Naive B cell (primary cell): ENCODE measurements around the gene CHST11. TPM values are rescaled to one million over a fixed set of nuclear protein-coding genes. Genes with fewer than 3 reads are reported as not detected.
A peak's percentile ranks its signal among the peaks of the same experiment; 100 is the strongest.

Experiments used
- ATAC-seq, 2 donors: fragments of 150-1000 bp; cut with Tn5 transposase; 2 replicates each; pipeline ENCODE4 v1.10.0; 2021; ENCODE audit warnings: low read depth in 2 of 2, mild to moderate bottlenecking in 2 of 2, moderate library complexity in 2 of 2
- DNase-seq: peaks from one replicate; pipeline ENCODE4 v3.0.0; 2022
- H3K27ac Mint-ChIP-seq, 6 donors: one replicate each; pipeline ENCODE4 v1.8.0; 2020 to 2022; ENCODE audit warnings: mild to moderate bottlenecking in 6 of 6, mixed read lengths in 6 of 6, moderate library complexity in 5 of 6, inconsistent platforms in 2 of 6
- H3K27me3 Mint-ChIP-seq, 3 donors: one replicate each; pipeline ENCODE4 v1.8.0; 2021 to 2022; ENCODE audit warnings: mixed read lengths in 3 of 3, mild to moderate bottlenecking in 1 of 3
- H3K36me3 Mint-ChIP-seq, 2 donors: one replicate each; pipeline ENCODE4 v1.8.0; 2020 to 2022; ENCODE audit warnings: mixed read lengths in 2 of 2, inconsistent platforms in 1 of 2, mild to moderate bottlenecking in 1 of 2
- H3K4me1 Mint-ChIP-seq, 3 donors: one replicate each; pipeline ENCODE4 v1.8.0; 2020 to 2022; ENCODE audit warnings: mixed read lengths in 3 of 3, inconsistent platforms in 1 of 3, mild to moderate bottlenecking in 1 of 3, moderate library complexity in 1 of 3
- H3K4me3 Mint-ChIP-seq, 8 donors: one replicate each; pipeline ENCODE4 v1.8.0; 2020 to 2022; ENCODE audit warnings: mild to moderate bottlenecking in 8 of 8, mixed read lengths in 8 of 8, moderate library complexity in 8 of 8, inconsistent platforms in 2 of 8
- H3K9me3 Mint-ChIP-seq, 7 donors: one replicate each; pipeline ENCODE4 v1.8.0; 2020 to 2022; ENCODE audit warnings: mixed read lengths in 7 of 7, mild to moderate bottlenecking in 5 of 7, inconsistent platforms in 2 of 7, moderate library complexity in 1 of 7
- polyA plus RNA-seq, 6 donors: library from polyadenylated mRNA; unstranded; fragments of 300-500 nt; fragmentation: Illumina TruSeq; gene quantifications; one replicate each; pipeline ENCODE4 v1.2.3, GENCODE V29; 2021; ENCODE audit warnings: low read depth in 6 of 6

The CHST11 gene
- polyA plus RNA-seq, 6 donors from 2014 or later, result 39.8 to 63.6 (median 58.6) TPM

- no peak overlapping the region for H3K4me3 Mint-ChIP-seq
- H3K27ac Mint-ChIP-seq, result peak overlapping the region in 1 of 6 donors; percentile 24
- peaks cover 13 to 19% of the 10 kb centered on the region in 2 donors for H3K36me3 Mint-ChIP-seq
- DNase-seq, result no peak
- peaks cover 8 to 18% (median 17%) of the 10 kb centered on the region in 3 donors for H3K4me1 Mint-ChIP-seq
- no peaks in the 10 kb centered on the region for H3K27me3 Mint-ChIP-seq
- H3K9me3 Mint-ChIP-seq, result peaks cover 0 to 2% (median 0%) of the 10 kb centered on the region in 7 donors
- no peak for ATAC-seq
Measured at GRCh38 chr12:104758771-104759170, 302.0 kb downstream of the CHST11 start.

GRCh38 chr12:104761091-104761490 lies 304.3 kb downstream of the CHST11 start:
- H3K4me3 Mint-ChIP-seq, result no peak overlapping the region
- peak overlapping the region in 1 of 6 donors; percentile 76 for H3K27ac Mint-ChIP-seq

GRCh38 chr12:104761611-104762010 lies 304.9 kb downstream of the CHST11 start:
- Mint-ChIP-seq H3K27me3 (peaks cover 0 to 3% (median 0%) of the 10 kb centered on the region in 3 donors), H3K4me3 (no peak overlapping the region), H3K4me1 (peaks cover 25% of the 10 kb centered on the region in 3 donors), H3K36me3 (peaks cover 13 to 19% of the 10 kb centered on the region in 2 donors), H3K9me3 (peaks cover 0 to 1% (median 0%) of the 10 kb centered on the region in 7 donors), H3K27ac (no peak overlapping the region)
- no peak for DNase-seq
- ATAC-seq, result no peak

More at GRCh38 chr12:104761091-104761490, 304.3 kb downstream of the CHST11 start:
- ATAC-seq (no peak), DNase-seq (no peak)
- peaks cover 13 to 19% of the 10 kb centered on the region in 2 donors for H3K36me3 Mint-ChIP-seq
- peaks cover 21 to 26% (median 25%) of the 10 kb centered on the region in 3 donors for H3K4me1 Mint-ChIP-seq
- peaks cover 0 to 2% (median 0%) of the 10 kb centered on the region in 7 donors for H3K9me3 Mint-ChIP-seq
- no peaks in the 10 kb centered on the region for H3K27me3 Mint-ChIP-seq

- Mint-ChIP-seq H3K27ac (peak overlapping the region in 2 of 6 donors; percentile 0 to 57), H3K4me3 (no peak overlapping the region), H3K36me3 (peaks cover 0 to 4% of the 10 kb centered on the region in 2 donors), H3K4me1 (peaks cover 25 to 28% (median 25%) of the 10 kb centered on the region in 3 donors), H3K9me3 (peaks cover 0 to 1% (median 0%) of the 10 kb centered on the region in 7 donors), H3K27me3 (peaks cover 12 to 17% (median 15%) of the 10 kb centered on the region in 3 donors)
- no peak for DNase-seq
- no peak for ATAC-seq
Measured at GRCh38 chr12:104763168-104763805, 306.5 kb downstream of the CHST11 start.

- Mint-ChIP-seq H3K4me3 (peak overlapping the region in 1 of 8 donors; percentile 20), H3K27me3 (peaks cover 12 to 17% (median 15%) of the 10 kb centered on the region in 3 donors), H3K4me1 (peaks cover 25 to 28% (median 25%) of the 10 kb centered on the region in 3 donors), H3K9me3 (peaks cover 0 to 1% (median 0%) of the 10 kb centered on the region in 7 donors), H3K27ac (no peak overlapping the region), H3K36me3 (no peaks in the 10 kb centered on the region)
- peak; percentile 33 for DNase-seq
- ATAC-seq, result peak; percentile 76 to 80
Measured at GRCh38 chr12:104764225-104765091, 307.7 kb downstream of the CHST11 start.

- Mint-ChIP-seq H3K36me3 (peaks cover 0 to 2% of the 10 kb centered on the region in 2 donors), H3K4me3 (no peak overlapping the region), H3K4me1 (peaks cover 15 to 25% (median 24%) of the 10 kb centered on the region in 3 donors), H3K27ac (no peak overlapping the region), H3K9me3 (peaks cover 0 to 8% (median 0%) of the 10 kb centered on the region in 7 donors), H3K27me3 (peaks cover 12 to 27% (median 19%) of the 10 kb centered on the region in 3 donors)
- DNase-seq (no peak), ATAC-seq (no peak)
Measured at GRCh38 chr12:104767261-104767660, 310.5 kb downstream of the CHST11 start.

- no peak for DNase-seq
- no peak for ATAC-seq
- Mint-ChIP-seq H3K27me3 (peaks cover 19 to 31% (median 25%) of the 10 kb centered on the region in 3 donors), H3K27ac (no peak overlapping the region), H3K9me3 (peaks cover 2 to 15% (median 7%) of the 10 kb centered on the region in 7 donors), H3K4me1 (peaks cover 15 to 24% (median 23%) of the 10 kb centered on the region in 3 donors), H3K4me3 (no peak overlapping the region), H3K36me3 (peaks cover 5 to 10% of the 10 kb centered on the region in 2 donors)
Measured at GRCh38 chr12:104768033-104768432, 311.3 kb downstream of the CHST11 start.

GRCh38 chr12:104769144-104769561 lies 312.4 kb downstream of the CHST11 start:
- peaks cover 14 to 19% (median 15%) of the 10 kb centered on the region in 3 donors for H3K4me1 Mint-ChIP-seq
- no peak for DNase-seq
- H3K27ac Mint-ChIP-seq, result no peak overlapping the region
- ATAC-seq, result no peak
- H3K36me3 Mint-ChIP-seq, result peaks cover 15 to 21% of the 10 kb centered on the region in 2 donors
- H3K4me3 Mint-ChIP-seq, result no peak overlapping the region
- H3K9me3 Mint-ChIP-seq, result peaks cover 4 to 25% (median 18%) of the 10 kb centered on the region in 7 donors
- peaks cover 30 to 42% (median 36%) of the 10 kb centered on the region in 3 donors for H3K27me3 Mint-ChIP-seq

GRCh38 chr12:104772336-104772735 lies 315.6 kb downstream of the CHST11 start:
- Mint-ChIP-seq H3K27ac (no peak overlapping the region), H3K27me3 (peaks cover 33 to 38% (median 37%) of the 10 kb centered on the region in 3 donors), H3K36me3 (peaks cover 20 to 23% of the 10 kb centered on the region in 2 donors), H3K9me3 (peaks cover 5 to 33% (median 19%) of the 10 kb centered on the region in 7 donors), H3K4me1 (peaks cover 0 to 2% (median 0%) of the 10 kb centered on the region in 3 donors), H3K4me3 (no peak overlapping the region)
- ATAC-seq, result no peak
- DNase-seq, result no peak

- Mint-ChIP-seq H3K4me1 (no peaks in the 10 kb centered on the region), H3K27me3 (peaks cover 22 to 46% (median 36%) of the 10 kb centered on the region in 3 donors), H3K4me3 (no peak overlapping the region), H3K36me3 (peaks cover 32 to 38% of the 10 kb centered on the region in 2 donors), H3K9me3 (peaks cover 9 to 53% (median 30%) of the 10 kb centered on the region in 7 donors), H3K27ac (no peak overlapping the region)
- no peak for ATAC-seq
- no peak for DNase-seq
Measured at GRCh38 chr12:104775731-104776231, 319.0 kb downstream of the CHST11 start.

GRCh38 chr12:104779134-104779533 lies 322.4 kb downstream of the CHST11 start:
- H3K4me1 Mint-ChIP-seq, result no peaks in the 10 kb centered on the region
- ATAC-seq, result no peak
- DNase-seq, result no peak
- no peak overlapping the region for H3K27ac Mint-ChIP-seq
- peaks cover 6 to 49% (median 21%) of the 10 kb centered on the region in 7 donors for H3K9me3 Mint-ChIP-seq
- H3K4me3 Mint-ChIP-seq, result no peak overlapping the region
- peaks cover 6 to 38% (median 21%) of the 10 kb centered on the region in 3 donors for H3K27me3 Mint-ChIP-seq
- H3K36me3 Mint-ChIP-seq, result peaks cover 28 to 29% of the 10 kb centered on the region in 2 donors

- DNase-seq (no peak), ATAC-seq (no peak)
- Mint-ChIP-seq H3K4me3 (no peak overlapping the region), H3K36me3 (peaks cover 22 to 27% of the 10 kb centered on the region in 2 donors), H3K27ac (no peak overlapping the region), H3K27me3 (peaks cover 5 to 27% (median 13%) of the 10 kb centered on the region in 3 donors), H3K9me3 (peaks cover 6 to 39% (median 19%) of the 10 kb centered on the region in 7 donors), H3K4me1 (no peaks in the 10 kb centered on the region)
Measured at GRCh38 chr12:104782296-104782695, 325.5 kb downstream of the CHST11 start.

- H3K9me3 Mint-ChIP-seq, result peaks cover 6 to 29% (median 19%) of the 10 kb centered on the region in 7 donors
- no peaks in the 10 kb centered on the region for H3K4me1 Mint-ChIP-seq
- H3K27me3 Mint-ChIP-seq, result peaks cover 5 to 14% (median 7%) of the 10 kb centered on the region in 3 donors
- H3K27ac Mint-ChIP-seq, result no peak overlapping the region
- peaks cover 15 to 19% of the 10 kb centered on the region in 2 donors for H3K36me3 Mint-ChIP-seq
- ATAC-seq (no peak), DNase-seq (no peak)
- H3K4me3 Mint-ChIP-seq, result no peak overlapping the region
Measured at GRCh38 chr12:104784592-104784991, 327.8 kb downstream of the CHST11 start.
